Endothelial cell of umbilical vein (primary cell): Measurements from ENCODE around the gene NELFA. TPM values are rescaled to one million over a fixed set of nuclear protein-coding genes. Genes with fewer than 3 reads are reported as not detected.

Experiments
- BruUV-seq: library from RNA; stranded (reverse); fragments of 400-500 nt; replicated peaks from 2 replicates; lab custom pipeline; 2021; lab: Mats Ljungman, UMichigan
- CTCF ChIA-PET: fragments of 300-600, 350-600 bp; sonication (Branson Sonifier 250); formaldehyde crosslinking; loops from one replicate; lab custom pipeline; 2021; ENCODE audit warnings: antibody characterized with exemption, inconsistent platforms; lab: Charles Lee
- POLR2A ChIA-PET: fragments of 300-600, 350-600 bp; sonication (Branson Sonifier 250); formaldehyde crosslinking; loops from one replicate; lab custom pipeline; 2021; ENCODE audit warnings: antibody characterized with exemption, inconsistent platforms; lab: Charles Lee
- DNase-seq: peaks from one replicate; pipeline ENCODE4 v3.0.0-alpha.2; 2011; ENCODE audit warnings: low read depth, low spot score
- FAIRE-seq: peaks from 2 replicates; lab custom pipeline; 2011; peaks lifted over from hg19 to GRCh38; lab: Jason Lieb, UNC
- H2AFZ ChIP-seq: 2 replicates; pipeline ENCODE4 v1.6.0; 2012; ENCODE audit warnings: low read depth, low read length, control low read depth, inconsistent platforms
- H3K27ac ChIP-seq: 2 replicates; pipeline ENCODE4 v1.5.1; 2011; ENCODE audit warnings: low read depth, mild to moderate bottlenecking, control low read depth, low read length, moderate library complexity; ENCODE audit not compliant: insufficient read depth
- H3K27me3 ChIP-seq, 2 experiments: 2 replicates each; pipeline versions ENCODE4 v1.6.0 to v1.6.1; 2011; ENCODE audit warnings: low read length in 2 of 2, mixed read lengths in 1 of 2; ENCODE audit not compliant: control insufficient read depth in 2 of 2, insufficient read depth in 2 of 2
- H3K36me3 ChIP-seq, 2 experiments: 2 replicates in 1 of 2; 3 replicates in 1 of 2; pipeline ENCODE4 v1.5.1; 2011; ENCODE audit warnings: low read length in 2 of 2, mild to moderate bottlenecking in 1 of 2, moderate library complexity in 1 of 2; ENCODE audit not compliant: control insufficient read depth in 2 of 2, insufficient read depth in 2 of 2; ENCODE audit errors: extremely low read depth in 1 of 2
- H3K4me1 ChIP-seq: 3 replicates; pipeline ENCODE4 v1.5.1; 2011; ENCODE audit warnings: mild to moderate bottlenecking, low read length; ENCODE audit not compliant: control insufficient read depth, insufficient read depth; ENCODE audit errors: extremely low read depth
- H3K4me2 ChIP-seq: 2 replicates; pipeline ENCODE4 v1.6.1; 2011; ENCODE audit warnings: low read length, control low read depth, mixed read lengths; ENCODE audit not compliant: insufficient read depth
- H3K4me3 ChIP-seq, 3 experiments: fragments of 200-600 bp in 1 of 3; sonication (generic), shearing (Covaris generic) in 1 of 3; replicated peaks in 1 of 3; 2 replicates each; pipeline ENCODE4 v1.5.1; 2011 to 2016; ENCODE audit warnings: control low read depth in 3 of 3, low read length in 3 of 3, mild to moderate bottlenecking in 2 of 3, inconsistent platforms in 1 of 3, low read depth in 1 of 3, moderate library complexity in 1 of 3; ENCODE audit not compliant: insufficient read depth in 1 of 3
- H3K79me2 ChIP-seq: 2 replicates; pipeline ENCODE4 v1.6.0; 2012; ENCODE audit warnings: low read length, inconsistent platforms; ENCODE audit not compliant: control insufficient read depth, insufficient read depth
- H3K9ac ChIP-seq: replicated peaks from 2 replicates; pipeline ENCODE3; 2011; ENCODE audit warnings: low read length, control low read depth; ENCODE audit not compliant: insufficient read depth; ENCODE audit errors: extremely low read depth
- H3K9me1 ChIP-seq: replicated peaks from 3 replicates; pipeline ENCODE4 v1.6.0; 2011; ENCODE audit warnings: mild to moderate bottlenecking, low read length; ENCODE audit not compliant: control insufficient read depth, insufficient read depth; ENCODE audit errors: extremely low read depth
- H3K9me3 ChIP-seq: replicated peaks from 2 replicates; pipeline ENCODE4 v1.5.1; 2012; ENCODE audit warnings: low read length, inconsistent platforms; ENCODE audit not compliant: control insufficient read depth, insufficient read depth
- H4K20me1 ChIP-seq: replicated peaks from 2 replicates; pipeline ENCODE3; 2011; ENCODE audit warnings: mild to moderate bottlenecking, low read length; ENCODE audit not compliant: control insufficient read depth, insufficient read depth; ENCODE audit errors: extremely low read depth
- CTCF ChIP-seq, 2 donors: IDR thresholded peaks; 1 replicate in 1 of 2; 2 replicates in 1 of 2; pipeline ENCODE4 v1.5.1; 2011; ENCODE audit warnings: low read length in 2 of 2, mild to moderate bottlenecking in 2 of 2, moderate library complexity in 2 of 2, control low read depth in 1 of 2, inconsistent platforms in 1 of 2, low read depth in 1 of 2; ENCODE audit not compliant: insufficient read depth in 1 of 2; ENCODE audit errors: extremely low read depth in 1 of 2
- EZH2 ChIP-seq: IDR thresholded peaks from 2 replicates; pipeline ENCODE4 v1.6.1; 2012; ENCODE audit warnings: borderline replicate concordance, low read depth, mild to moderate bottlenecking, moderate library complexity, low read length, inconsistent platforms; ENCODE audit not compliant: severe bottlenecking
- GATA2 ChIP-seq: IDR thresholded peaks from 2 replicates; pipeline ENCODE4 v1.7.0; 2011; ENCODE audit warnings: low read depth, mild to moderate bottlenecking, moderate library complexity, mixed read lengths, low read length; ENCODE audit not compliant: insufficient read length, insufficient read depth
- JUN ChIP-seq: IDR thresholded peaks from 2 replicates; pipeline ENCODE4 v1.6.1; 2011; ENCODE audit warnings: borderline replicate concordance, low read depth; ENCODE audit not compliant: insufficient read length, insufficient read depth
- POLR2A ChIP-seq: IDR thresholded peaks from 2 replicates; pipeline ENCODE4 v1.6.1; 2012; ENCODE audit warnings: low read depth, mild to moderate bottlenecking, control low read depth, low read length
- dilution Hi-C: fragments of 300-500 bp; cut with MboI; formaldehyde crosslinking; loops from one replicate; pipeline ENCODE4 v1.15.0; 2019; ENCODE audit warnings: low sequenced_read_pairs; ENCODE audit not compliant: extremely low pct_ligation_motif_present
- intact Hi-C: fragments of 100-400 bp; cut with micrococcal nuclease; formaldehyde crosslinking; loops from one replicate; pipeline ENCODE4 v1.10.0; 2022
- polyA plus RNA-seq, 4 experiments: library from polyadenylated mRNA; depleted of rRNA in 3 of 4; stranded (reverse) in 3 of 4; unstranded in 1 of 4; fragments of >200 nt; gene quantifications; 2 replicates each; pipeline versions ENCODE4 v1.2.1 to v1.2.3, GENCODE V29; 2011 to 2012; ENCODE audit warnings: missing spikeins in 1 of 4
- total RNA-seq: library from RNA; stranded (reverse); gene quantifications from 2 replicates; pipeline ENCODE4 v1.2.3, GENCODE V29; 2021

NELFA gene
- total and polyA plus RNA-seq, 2 donors (not counting 3 experiments of a cell fraction or from before 2014, with no cell fraction given), result 22.8 to 30.3 TPM

- peaks cover 6 to 9% of the 10 kb centered on the region in 2 experiments for H3K27me3 ChIP-seq
- H3K4me3 ChIP-seq, result peak overlapping the region; percentile 17 to 93 (median 25)
- dilution Hi-C loops (no loop called here), intact Hi-C loops (loop anchor here (2.0 kb wide), 1 partner anchor 33 kb away; the partner anchor contains the start of gene NELFA)
- no TSS peak for BruUV-seq
- peak overlapping the region; percentile 40 for H2AFZ ChIP-seq
- no peaks in the 10 kb centered on the region for H3K4me1 ChIP-seq
- peak; percentile 66 for DNase-seq
- no peaks in the 10 kb centered on the region for H3K36me3 ChIP-seq
- H3K9ac ChIP-seq, result no peak overlapping the region
- H3K9me3 ChIP-seq, result no peaks in the 10 kb centered on the region
- POLR2A ChIA-PET, result no interaction called here
- peak overlapping the region; percentile 15 for H3K4me2 ChIP-seq
- CTCF ChIA-PET, result interaction anchor here (1.0 to 1.1 kb wide), 2 partner anchors 32 to 1439 kb away, joined by 3 to 5 read pairs; no protein-coding TSS in a partner anchor
- peak; percentile 66 for TF ChIP-seq POLR2A
- no peak for TF ChIP-seq JUN
- no peak for TF ChIP-seq GATA2
- TF ChIP-seq CTCF (IDR thresholded peaks at IDR 0.05; ENCODE audit: extremely low read depth in 1 of 2, insufficient read depth in 1 of 2, low read depth in 1 of 2, low read length in 2 of 2), result no peak
- peak; percentile 91 for TF ChIP-seq EZH2
- no peaks in the 10 kb centered on the region for H3K79me2 ChIP-seq
- no peak overlapping the region for H3K27ac ChIP-seq
- H4K20me1 ChIP-seq, result no peaks in the 10 kb centered on the region
- peak; percentile 81 for FAIRE-seq
- H3K9me1 ChIP-seq, result no peaks in the 10 kb centered on the region
Observed at GRCh38 chr4:2041239-2042130, 32.7 kb upstream of the NELFA start.
